WI38 (cell line): ENCODE results near the gene TOMM20.
A peak's percentile ranks its signal among the peaks of the same experiment; 100 is the strongest.
"Not testable (repeated sequence)": the region's sequence is repeated elsewhere in the genome, so short reads cannot be mapped to it uniquely, and the experiment has no call there.

ENCODE experiments used
- H3K4me3 ChIP-seq: 2 replicates; pipeline ENCODE4 v1.5.1; 2011; ENCODE audit warnings: low read depth, mild to moderate bottlenecking, control low read depth, low read length
- CTCF ChIP-seq: IDR thresholded peaks from 2 replicates; pipeline ENCODE4 v1.5.1; 2012; ENCODE audit warnings: low read depth, mild to moderate bottlenecking, control low read depth, low read length

The TOMM20 gene

DNA sequence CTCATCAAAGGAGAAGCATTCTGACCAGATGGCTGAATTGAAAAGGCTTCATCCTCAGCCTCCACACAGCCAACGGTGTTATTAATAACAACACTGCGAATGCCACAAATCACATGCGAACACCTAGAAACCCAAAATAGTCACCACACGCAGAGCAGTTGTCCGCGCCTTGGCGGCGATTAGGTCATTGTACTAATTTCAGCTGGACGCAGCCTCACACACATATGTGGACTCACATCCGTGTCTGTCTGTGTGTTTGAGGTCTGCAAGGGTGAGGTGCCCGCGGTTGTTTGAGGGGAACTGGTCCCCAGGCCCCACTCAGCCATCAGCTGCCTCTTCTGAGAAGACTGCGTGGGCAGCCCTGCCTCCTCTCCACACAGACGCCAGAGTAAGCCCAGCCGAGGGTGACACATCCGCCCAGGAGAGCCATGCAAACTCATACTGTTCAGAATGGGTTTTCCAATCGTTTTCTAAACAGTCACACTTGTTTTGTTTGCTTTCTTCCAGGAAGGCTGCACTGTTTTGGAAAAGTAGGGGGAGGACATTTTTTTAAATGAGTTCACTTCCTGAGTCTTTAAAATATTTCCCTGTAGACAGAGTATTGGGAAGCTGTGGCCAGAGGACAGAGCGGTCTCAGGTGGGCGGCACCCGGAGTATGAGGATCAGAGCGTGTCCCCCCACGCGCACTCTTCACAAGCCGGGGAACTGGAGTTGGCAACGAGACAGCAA is 53.4 kb downstream of the TOMM20 start:
- H3K4me3 ChIP-seq: peak overlapping the region; percentile 50
- TF ChIP-seq CTCF: no peak

- TF ChIP-seq CTCF: no peak
- peak overlapping the region; percentile 50 for H3K4me3 ChIP-seq
Measured at GRCh38 chr1:235074523-235075047, 54.1 kb downstream of the TOMM20 start.

- no peak for TF ChIP-seq CTCF
- no peak overlapping the region for H3K4me3 ChIP-seq
Measured at GRCh38 chr1:235073968-235074522, 54.6 kb downstream of the TOMM20 start.

DNA sequence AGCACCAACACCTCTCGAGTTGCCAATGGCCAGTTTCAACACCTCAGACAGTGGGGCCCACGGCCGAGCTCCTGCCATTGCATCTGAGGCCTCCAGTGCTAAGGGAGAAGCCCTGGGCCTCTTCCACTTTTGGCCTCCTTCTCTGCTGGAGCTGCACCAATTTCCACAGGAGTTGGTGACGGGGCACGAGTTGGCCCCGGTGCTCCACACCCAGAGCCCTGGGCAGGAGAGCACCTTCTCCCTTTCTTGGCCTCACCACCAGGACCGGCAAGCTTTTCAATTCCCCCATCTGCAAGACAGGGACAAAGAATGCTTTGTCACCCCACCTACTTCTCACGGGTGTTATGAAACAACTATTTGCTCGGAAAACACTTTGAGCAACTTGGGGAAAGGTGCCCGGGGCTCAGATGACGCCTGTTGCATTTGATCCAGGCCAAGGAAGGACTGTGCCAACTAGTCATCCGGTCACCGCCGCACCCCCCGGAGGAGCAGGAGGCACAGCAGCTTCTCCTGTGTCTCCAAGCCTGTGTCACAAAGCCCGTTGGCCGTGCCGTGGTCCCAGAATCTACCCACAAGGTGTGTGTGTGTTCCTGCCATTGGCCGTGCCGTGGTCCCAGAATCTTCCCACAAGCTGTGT is 55.2 kb downstream of the TOMM20 start:
- TF ChIP-seq CTCF: no peak
- H3K4me3 ChIP-seq: no peak overlapping the region

DNA sequence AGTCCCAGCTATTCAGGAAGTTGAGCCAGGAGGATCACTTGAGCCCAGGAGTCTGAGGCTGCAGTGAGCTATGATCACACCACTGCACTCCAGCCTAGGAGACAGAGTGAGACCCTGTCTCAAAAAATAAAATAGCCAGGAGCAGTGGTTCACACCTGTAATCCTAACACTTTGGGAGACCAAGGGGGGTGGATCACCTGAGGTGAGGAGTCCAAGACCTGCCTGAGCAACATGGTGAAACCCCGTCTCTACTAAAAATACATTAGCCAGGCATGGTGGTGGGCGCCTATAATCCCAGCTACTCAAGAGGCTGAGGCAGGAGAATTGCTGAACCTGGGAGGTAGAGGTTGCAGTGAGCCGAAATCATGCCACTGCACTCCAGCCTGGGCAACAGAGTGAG is 56.1 kb downstream of the TOMM20 start:
- H3K4me3 ChIP-seq: not testable (repeated sequence)

DNA sequence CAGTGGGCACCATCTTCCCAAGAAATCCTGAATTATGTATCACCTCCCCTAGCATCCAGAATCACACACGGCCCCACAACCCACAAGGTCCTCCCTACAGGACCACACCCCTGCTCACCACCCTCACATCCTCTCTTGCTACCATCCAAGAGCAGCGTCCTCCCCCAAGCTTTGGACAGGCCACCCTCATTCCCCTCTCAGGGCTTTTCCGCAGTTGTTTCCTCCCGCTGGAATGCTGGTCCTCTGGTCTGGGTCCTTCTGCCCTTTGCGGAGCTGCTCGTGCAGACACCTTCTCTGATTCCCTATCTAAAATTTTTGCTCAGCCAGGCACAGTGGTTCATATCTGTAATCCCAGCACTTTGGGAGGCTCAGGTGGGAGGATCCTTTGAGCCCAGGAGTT is 56.5 kb downstream of the TOMM20 start:
- no peak for TF ChIP-seq CTCF
- H3K4me3 ChIP-seq: no peak overlapping the region

DNA sequence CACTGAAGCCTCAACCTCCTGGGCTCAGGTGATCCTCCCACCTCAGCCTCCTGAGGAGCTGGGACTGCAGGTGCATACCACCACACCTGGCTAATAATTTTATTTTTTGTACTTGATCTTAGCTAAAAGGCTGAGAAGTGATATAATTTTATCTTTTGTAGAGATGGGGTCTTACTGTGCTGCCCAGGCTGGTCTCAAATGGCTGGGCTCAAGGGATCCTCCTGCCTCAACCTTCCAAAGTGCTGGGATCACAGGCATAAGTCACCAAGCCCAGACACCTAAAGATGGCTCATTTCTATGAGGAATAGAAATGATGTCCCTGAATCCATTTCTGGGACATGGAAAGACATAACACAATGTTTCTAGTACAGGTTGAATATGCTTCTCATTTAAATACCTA is 57.8 kb downstream of the TOMM20 start:
- no peak for TF ChIP-seq CTCF
- no peak overlapping the region for H3K4me3 ChIP-seq
